GM12891 (cell line): Measurements from ENCODE around the gene SLC39A7.

Experiments used
- PAX5 ChIP-seq: IDR thresholded peaks from 2 replicates; pipeline ENCODE4 v1.6.1; 2011; ENCODE audit warnings: low read length, moderate library complexity, mild to moderate bottlenecking; ENCODE audit not compliant: insufficient read depth, severe bottlenecking
- POLR2A ChIP-seq: IDR thresholded peaks from 2 replicates; pipeline ENCODE4 v1.6.1; 2011; ENCODE audit warnings: low read depth, low read length, control low read depth
- POLR2AphosphoS5 ChIP-seq: IDR thresholded peaks from 2 replicates; pipeline ENCODE4 v1.6.1; 2011; ENCODE audit warnings: low read depth, low read length, control low read depth
- POU2F2 ChIP-seq: IDR thresholded peaks from 2 replicates; pipeline ENCODE4 v1.6.1; 2011; ENCODE audit warnings: low read depth, mild to moderate bottlenecking, control low read depth, low read length, moderate library complexity
- SPI1 ChIP-seq: IDR thresholded peaks from 2 replicates; pipeline ENCODE4 v1.6.1; 2011; ENCODE audit warnings: low read depth, low read length, control low read depth
- TAF1 ChIP-seq: IDR thresholded peaks from 2 replicates; pipeline ENCODE4 v1.6.1; 2011; ENCODE audit warnings: low read depth, low read length, control low read depth

DNA sequence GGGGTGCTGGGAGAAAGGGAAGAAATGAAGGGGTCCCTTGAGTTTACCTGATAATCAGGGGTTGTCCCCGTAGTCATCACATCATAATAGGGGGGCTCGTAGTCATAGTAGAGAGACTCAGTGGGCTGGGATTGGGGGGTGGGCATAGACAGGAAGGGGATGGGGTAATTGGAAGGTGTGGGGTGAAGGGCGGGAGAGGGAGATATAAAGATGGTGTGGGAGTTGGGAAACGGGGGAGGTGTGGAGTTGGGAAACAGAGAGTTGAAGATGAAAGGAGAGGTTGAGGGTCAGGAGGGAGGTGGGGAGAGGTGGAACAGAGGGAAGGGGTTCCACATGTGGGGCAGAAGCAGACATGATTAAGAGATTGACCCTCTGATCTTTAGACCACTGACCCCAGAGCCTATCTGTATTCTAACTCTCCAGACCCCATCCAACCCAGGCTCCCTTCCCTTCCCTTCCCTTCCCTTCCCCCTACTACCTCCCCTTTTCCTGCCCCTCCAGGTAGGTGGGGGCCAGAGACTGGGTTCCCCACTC, 14.9 kb upstream of the SLC39A7 start:
- TF ChIP-seq POLR2A (no peak), POLR2AphosphoS5 (no peak), TAF1 (no peak), POU2F2 (no peak), SPI1 (no peak), PAX5 (no peak)
